Smooth muscle cell (in vitro differentiated cells): ENCODE data around the gene OR52D1. TPM values are rescaled to one million over a fixed set of nuclear protein-coding genes. Genes with fewer than 3 reads are reported as not detected.

Experiments used
- DNase-seq: peaks from one replicate; lab custom pipeline; 2025; ENCODE audit not compliant: unreplicated experiment; lab: John Stamatoyannopoulos, UW
- H2AFZ ChIP-seq: fragments of 200-600 bp; sonication (generic); 2 replicates; pipeline ENCODE4 v1.6.0; 2016; ENCODE audit warnings: antibody characterized with exemption, low read depth, mild to moderate bottlenecking
- H3F3A ChIP-seq: fragments of 200-600 bp; sonication (generic); 2 replicates; pipeline ENCODE4 v1.6.0; 2017; ENCODE audit warnings: antibody characterized with exemption, low read depth
- H3K27ac ChIP-seq: fragments of 200-600 bp; sonication (generic); 2 replicates; pipeline ENCODE4 v1.5.1; 2016; ENCODE audit warnings: low read depth, mild to moderate bottlenecking
- H3K27me3 ChIP-seq: fragments of 200-600 bp; sonication (generic); 2 replicates; pipeline ENCODE4 v1.6.1; 2016; ENCODE audit warnings: low read depth, mild to moderate bottlenecking
- H3K36me3 ChIP-seq: fragments of 200-600 bp; sonication (generic); 2 replicates; pipeline ENCODE4 v1.5.1; 2016; ENCODE audit warnings: low read depth
- H3K4me1 ChIP-seq: fragments of 200-600 bp; sonication (generic); 2 replicates; pipeline ENCODE4 v1.5.1; 2016; ENCODE audit warnings: low read depth
- H3K4me2 ChIP-seq: fragments of 200-600 bp; sonication (generic); 2 replicates; pipeline ENCODE4 v1.6.0; 2016; ENCODE audit warnings: mild to moderate bottlenecking
- H3K4me3 ChIP-seq: fragments of 200-600 bp; sonication (generic); 2 replicates; pipeline ENCODE4 v1.5.1; 2016; ENCODE audit warnings: mild to moderate bottlenecking
- H3K79me2 ChIP-seq: fragments of 200-600 bp; sonication (generic); 2 replicates; pipeline ENCODE4 v1.6.0; 2016; ENCODE audit warnings: low read depth, mild to moderate bottlenecking
- H3K9ac ChIP-seq: fragments of 200-600 bp; sonication (generic); 2 replicates; pipeline ENCODE4 v1.6.0; 2016; ENCODE audit warnings: low read depth
- H3K9me3 ChIP-seq: fragments of 200-600 bp; sonication (generic); replicated peaks from 2 replicates; pipeline ENCODE4 v1.5.1; 2016; ENCODE audit warnings: low read depth
- H4K20me1 ChIP-seq: fragments of 200-600 bp; sonication (generic); 2 replicates; pipeline ENCODE4 v1.6.0; 2016; ENCODE audit warnings: low read depth
- CTCF ChIP-seq: fragments of 200-600 bp; sonication (generic); IDR thresholded peaks from 2 replicates; pipeline ENCODE4 v1.5.1; 2017; ENCODE audit warnings: borderline replicate concordance, mild to moderate bottlenecking, antibody characterized with exemption; ENCODE audit not compliant: insufficient read depth, poor library complexity, severe bottlenecking
- WGBS: methylation state at CpG from one replicate; pipeline ENCODE4 v1.1.7; 2016; ENCODE audit warnings: low lambda C conversion rate; 5-methylcytosine and 5-hydroxymethylcytosine counted together
- polyA plus RNA-seq: library from polyadenylated mRNA; unstranded; fragments of >200 nt; fragmentation: Nextera tagmentation; extraction: Ambion mirVana; gene quantifications from 2 replicates; pipeline ENCODE4 v1.2.1, GENCODE V29; 2016
- total RNA-seq: library from RNA; depleted of rRNA; stranded (reverse); fragments of >200 nt; gene quantifications from 2 replicates; pipeline ENCODE4 v1.2.3, GENCODE V29; 2014

Gene OR52D1
- total and polyA plus RNA-seq, 2 experiments from 2014 or later, result not detected

GRCh38 chr11:5507933-5508305, 19.4 kb downstream of the OR52D1 start:
- no peaks in the 10 kb centered on the region for H3K36me3 ChIP-seq
- no peaks in the 10 kb centered on the region for H3K9me3 ChIP-seq
- H3K27me3 ChIP-seq, result no peaks in the 10 kb centered on the region
- H3F3A ChIP-seq, result no peaks in the 10 kb centered on the region
- no peak overlapping the region for H3K4me2 ChIP-seq
- no peak overlapping the region for H2AFZ ChIP-seq
- no peak for TF ChIP-seq CTCF
- H3K9ac ChIP-seq, result no peak overlapping the region
- no peaks in the 10 kb centered on the region for H4K20me1 ChIP-seq
- no peak overlapping the region for H3K27ac ChIP-seq
- H3K79me2 ChIP-seq, result no peaks in the 10 kb centered on the region
- H3K4me1 ChIP-seq, result no peaks in the 10 kb centered on the region
- WGBS, result 92% methylated on average over 6 of the region's 6 CpGs
- no peak for DNase-seq
- H3K4me3 ChIP-seq, result no peak overlapping the region

- H3K9me3 ChIP-seq, result no peaks in the 10 kb centered on the region
- no peaks in the 10 kb centered on the region for H3K79me2 ChIP-seq
- WGBS, result 88% methylated on average over 8 of the region's 8 CpGs
- no peaks in the 10 kb centered on the region for H3F3A ChIP-seq
- no peak overlapping the region for H3K27ac ChIP-seq
- no peaks in the 10 kb centered on the region for H3K27me3 ChIP-seq
- no peak overlapping the region for H3K4me2 ChIP-seq
- H2AFZ ChIP-seq, result no peak overlapping the region
- TF ChIP-seq CTCF, result no peak
- H4K20me1 ChIP-seq, result no peaks in the 10 kb centered on the region
- no peaks in the 10 kb centered on the region for H3K4me1 ChIP-seq
- H3K4me3 ChIP-seq, result no peak overlapping the region
- no peaks in the 10 kb centered on the region for H3K36me3 ChIP-seq
- DNase-seq, result no peak
- H3K9ac ChIP-seq, result no peak overlapping the region
These were observed 20.1 kb downstream of the OR52D1 start for GRCh38 chr11:5508605-5509004.

DNA sequence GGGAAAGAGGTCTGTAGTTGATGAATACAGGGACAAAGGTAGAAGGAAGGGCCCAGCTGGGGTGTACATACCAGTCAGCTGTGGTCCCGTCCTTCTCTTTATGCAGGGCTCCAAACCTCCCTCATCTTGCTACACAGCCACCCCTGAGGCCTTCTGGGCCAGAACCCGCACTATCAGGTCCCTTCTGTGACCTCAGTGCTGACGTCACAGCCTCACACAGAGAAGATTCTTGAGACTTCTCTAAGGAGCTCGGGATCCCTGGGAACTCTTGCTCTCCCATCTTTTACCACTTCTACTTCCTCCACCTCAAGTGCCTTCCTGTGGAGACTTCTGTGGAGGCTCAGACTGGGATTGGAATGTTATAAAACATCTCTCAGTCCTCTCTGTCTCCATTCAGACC, 21.3 kb downstream of the OR52D1 start, which contains the start of gene UBQLN3:
Gene UBQLN3, minus strand, starts transcription at position 155 of the 400 bp plus-strand sequence. CDS start 399 bp downstream, outside the sequence.
- Histone ChIP-seq H2AFZ (no peak within 1 kb of the TSS), H3K4me3 (no peak within 1 kb of the TSS), H3K79me2 (no peaks in the 10 kb centered on the region), H3K4me1 (no peaks in the 10 kb centered on the region), H3K9ac (no peak within 1 kb of the TSS), H3K4me2 (no peak within 1 kb of the TSS), H4K20me1 (no peaks in the 10 kb centered on the region), H3F3A (no peaks in the 10 kb centered on the region), H3K27me3 (no peaks in the 10 kb centered on the region), H3K36me3 (no peaks in the 10 kb centered on the region), H3K9me3 (no peaks in the 10 kb centered on the region), H3K27ac (no peak within 1 kb of the TSS)
- no peak for DNase-seq
- TF ChIP-seq CTCF, result no peak
- 89% methylated on average over 4 of the region's 4 CpGs for WGBS

DNA sequence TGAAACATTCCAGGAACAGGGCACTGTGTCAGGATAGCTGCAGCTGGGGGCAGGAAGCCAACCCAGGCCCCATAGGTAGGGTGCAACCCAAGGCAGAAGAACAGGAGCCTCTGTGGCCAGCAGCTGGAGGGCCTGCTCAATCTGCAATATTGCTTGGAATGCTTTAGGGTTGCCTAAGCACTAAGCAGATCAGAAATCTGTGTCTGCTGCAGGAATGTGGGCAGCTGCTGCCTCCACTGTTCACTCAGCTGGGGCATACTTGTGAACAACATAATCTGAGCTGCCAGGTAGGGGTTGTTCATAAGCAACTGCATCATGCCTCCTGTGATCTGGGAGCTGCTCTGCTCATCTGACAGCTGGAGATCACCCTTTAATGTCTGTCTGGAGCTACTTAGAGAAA, 26.4 kb downstream of the OR52D1 start:
- Histone ChIP-seq H3F3A (no peaks in the 10 kb centered on the region), H3K36me3 (no peaks in the 10 kb centered on the region), H2AFZ (no peak overlapping the region), H3K4me2 (no peak overlapping the region), H3K79me2 (no peaks in the 10 kb centered on the region), H3K9ac (no peak overlapping the region), H3K27ac (no peak overlapping the region), H3K4me1 (no peaks in the 10 kb centered on the region), H3K9me3 (no peaks in the 10 kb centered on the region), H4K20me1 (no peaks in the 10 kb centered on the region), H3K27me3 (no peaks in the 10 kb centered on the region), H3K4me3 (no peak overlapping the region)
- no peak for DNase-seq
- no peak for TF ChIP-seq CTCF
